Heart right ventricle (tissue), 16 donors: ENCODE results near the gene FNDC11. TPM values are rescaled to one million over a fixed set of nuclear protein-coding genes. Genes with fewer than 3 reads are reported as not detected.

Experiments
- ATAC-seq, 8 donors: fragments of 200-7000 bp; cut with Tn5 transposase; one replicate each; pipeline ENCODE4 v1.9.1; 2020; ENCODE audit warnings: mild to moderate bottlenecking in 8 of 8, moderate library complexity in 8 of 8, moderate number of reproducible peaks in 1 of 8
- DNase-seq, 2 donors: peaks; one replicate each; pipeline ENCODE4 v3.0.0-alpha.2; 2020
- H3K27ac ChIP-seq, 10 donors: fragments of 200-600 bp; sonication (generic) in 2 of 10; one replicate each; pipeline versions ENCODE4 v1.5.0 to v1.8.0; 2020 to 2022; ENCODE audit warnings: mild to moderate bottlenecking in 3 of 10
- H3K27me3 ChIP-seq, 7 donors: fragments of 200-600 bp; one replicate each; pipeline ENCODE4 v1.8.0; 2021 to 2022; ENCODE audit warnings: mild to moderate bottlenecking in 2 of 7
- H3K36me3 ChIP-seq, 9 donors: fragments of 200-600 bp; sonication (generic) in 1 of 9; one replicate each; pipeline versions ENCODE4 v1.5.0 to v1.8.0; 2020 to 2022; ENCODE audit warnings: mild to moderate bottlenecking in 2 of 9
- H3K4me1 ChIP-seq, 9 donors: fragments of 200-600 bp; sonication (generic) in 1 of 9; one replicate each; pipeline versions ENCODE4 v1.5.0 to v1.8.0; 2020 to 2022; ENCODE audit warnings: mild to moderate bottlenecking in 4 of 9
- H3K4me3 ChIP-seq, 10 donors: fragments of 200-600 bp; sonication (generic) in 2 of 10; one replicate each; pipeline versions ENCODE4 v1.5.0 to v1.8.0; 2020 to 2022; ENCODE audit warnings: mild to moderate bottlenecking in 7 of 10, moderate library complexity in 2 of 10
- H3K9me3 ChIP-seq, 11 donors: fragments of 200-600 bp in 10 of 11; sonication (generic) in 2 of 11; one replicate each; pipeline versions ENCODE4 v1.5.0 to v1.8.0; 2013 to 2022; ENCODE audit warnings: mild to moderate bottlenecking in 2 of 11, control low read depth in 1 of 11, moderate library complexity in 1 of 11
- WGBS, 2 donors: extraction: QIAGEN DNeasy Blood & Tissue Kit; methylation state at CpG; one replicate each; pipeline ENCODE4 v1.1.7; 2013; ENCODE audit warnings: inconsistent platforms in 1 of 2; 5-methylcytosine and 5-hydroxymethylcytosine counted together
- intact Hi-C, 10 donors: fragments of 100-400 bp; cut with DNase I; formaldehyde crosslinking; loops; one replicate each; pipeline versions ENCODE4 v1.11.1 to v1.14.2; 2022
- polyA plus RNA-seq, 2 donors: library from polyadenylated mRNA; stranded (reverse); fragments of 200-250 nt; gene quantifications; one replicate each; pipeline ENCODE4 v1.2.3, GENCODE V29; 2013
- total RNA-seq, 10 donors: library from RNA; stranded (reverse); fragmentation: NEBNext Ultra II Directional in 3 of 10; extraction: Animal tissue kit (Norgen Biotek cat#: 25700) in 3 of 10; gene quantifications; one replicate each; pipeline versions ENCODE4 v1.2.1 to v1.2.4, GENCODE V29; 2021 to 2023
- TF ChIP-seq, protein P1 (sequence below), 9 donors: fragments of 200-600 bp; sonication (generic) in 2 of 9; IDR thresholded peaks; one replicate each; pipeline versions ENCODE4 v1.5.0 to v1.8.0; 2021 to 2022; ENCODE audit warnings: antibody characterized with exemption in 9 of 9, mild to moderate bottlenecking in 5 of 9, moderate library complexity in 1 of 9
- donor health status: Arrhythmogenic right ventricular cardiomyopathy.
- donor health status: ischemic (EF 13 %, LVEDD 7.1; RV severe dilation, severe dysfunction).
- donor health status: healthy with polysubstance abuse.
- donor health status: DM: no; HTN: yes; CAD: no.
- donor health status: DM: no; HTN: no; CAD: no.
- donor health status: ischemic (EF 25% LVEDD 6.9; RV normal size, moderate dysfunction).
- donor health status: ischemic (EF 25% LVEDD 5.7; RV mildly dilated, moderate dysfunction).
- donor health status: healthy.
- donor health status: DM: yes; HTN: yes; CAD: no.
- donor health status: Ischemic cardiomyopathy.
- donor health status: ischemic (EF 35%, LVEDD 5.7; RV mildly dilated, moderate dysfunction).
- donor health status: nonischemic (EF 11% LVEDD 7.7; RV severe dilation, severe dysfunction).
- donor health status: DM: yes; HTN: yes; CAD: no.
- donor health status: PGD.
- donor health status: ischemic (EF 29% LVEDD 5.4; RV normal size, mild dysfunction).
- donor health status: nonischemic (EF 23%, LVEDD 6.1; RV moderate dilation, normal function).

FNDC11 gene
- total and polyA plus RNA-seq, 12 donors, result 0.09 to 0.29 (median 0.18) TPM; not detected in 6

DNA sequence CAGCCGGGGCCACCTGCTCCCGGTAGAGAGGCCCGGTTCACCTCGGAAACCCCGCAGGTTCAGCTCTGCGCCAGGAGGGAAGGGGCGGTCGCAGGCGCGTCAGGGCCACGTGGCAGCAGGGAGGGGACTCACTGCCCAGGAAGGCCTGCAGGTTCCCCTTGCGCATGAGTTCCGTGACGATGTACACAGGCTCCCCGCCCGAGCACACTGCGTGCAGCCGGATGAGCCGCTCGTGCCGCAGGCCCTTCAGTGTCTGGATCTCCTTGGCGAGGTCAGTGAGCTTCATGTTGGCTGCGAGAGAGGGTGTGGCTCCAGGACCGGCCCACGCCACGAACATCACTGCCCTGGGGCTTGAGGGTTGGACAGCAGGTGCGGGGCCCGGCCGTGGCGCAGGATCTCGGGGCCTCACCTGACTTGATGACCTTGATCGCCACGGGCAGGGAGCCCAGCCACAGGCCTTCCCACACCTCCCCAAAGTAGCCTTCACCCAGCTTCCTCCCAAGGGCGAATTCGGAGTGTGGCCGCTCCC is 11.9 kb upstream of the FNDC11 start:
- Histone ChIP-seq H3K27ac (no peak overlapping the region), H3K36me3 (no peaks in the 10 kb centered on the region), H3K27me3 (peaks cover 0 to 21% (median 5%) of the 10 kb centered on the region in 7 donors), H3K4me1 (peaks cover 0 to 19% (median 10%) of the 10 kb centered on the region in 9 donors), H3K4me3 (no peak overlapping the region), H3K9me3 (no peaks in the 10 kb centered on the region)
- 84 to 87% methylated on average over 36 of the region's 36 CpGs for WGBS, 2 donors
- intact Hi-C loops, result loop anchor here in 1 of 10 donors (10.0 kb wide), 1 partner anchor 343 kb away; no protein-coding TSS in a partner anchor
- DNase-seq, result no peak
- no peak for ATAC-seq
- TF ChIP-seq, protein P1, sequence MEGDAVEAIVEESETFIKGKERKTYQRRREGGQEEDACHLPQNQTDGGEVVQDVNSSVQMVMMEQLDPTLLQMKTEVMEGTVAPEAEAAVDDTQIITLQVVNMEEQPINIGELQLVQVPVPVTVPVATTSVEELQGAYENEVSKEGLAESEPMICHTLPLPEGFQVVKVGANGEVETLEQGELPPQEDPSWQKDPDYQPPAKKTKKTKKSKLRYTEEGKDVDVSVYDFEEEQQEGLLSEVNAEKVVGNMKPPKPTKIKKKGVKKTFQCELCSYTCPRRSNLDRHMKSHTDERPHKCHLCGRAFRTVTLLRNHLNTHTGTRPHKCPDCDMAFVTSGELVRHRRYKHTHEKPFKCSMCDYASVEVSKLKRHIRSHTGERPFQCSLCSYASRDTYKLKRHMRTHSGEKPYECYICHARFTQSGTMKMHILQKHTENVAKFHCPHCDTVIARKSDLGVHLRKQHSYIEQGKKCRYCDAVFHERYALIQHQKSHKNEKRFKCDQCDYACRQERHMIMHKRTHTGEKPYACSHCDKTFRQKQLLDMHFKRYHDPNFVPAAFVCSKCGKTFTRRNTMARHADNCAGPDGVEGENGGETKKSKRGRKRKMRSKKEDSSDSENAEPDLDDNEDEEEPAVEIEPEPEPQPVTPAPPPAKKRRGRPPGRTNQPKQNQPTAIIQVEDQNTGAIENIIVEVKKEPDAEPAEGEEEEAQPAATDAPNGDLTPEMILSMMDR (IDR thresholded peaks at IDR 0.05), result no peak

DNA sequence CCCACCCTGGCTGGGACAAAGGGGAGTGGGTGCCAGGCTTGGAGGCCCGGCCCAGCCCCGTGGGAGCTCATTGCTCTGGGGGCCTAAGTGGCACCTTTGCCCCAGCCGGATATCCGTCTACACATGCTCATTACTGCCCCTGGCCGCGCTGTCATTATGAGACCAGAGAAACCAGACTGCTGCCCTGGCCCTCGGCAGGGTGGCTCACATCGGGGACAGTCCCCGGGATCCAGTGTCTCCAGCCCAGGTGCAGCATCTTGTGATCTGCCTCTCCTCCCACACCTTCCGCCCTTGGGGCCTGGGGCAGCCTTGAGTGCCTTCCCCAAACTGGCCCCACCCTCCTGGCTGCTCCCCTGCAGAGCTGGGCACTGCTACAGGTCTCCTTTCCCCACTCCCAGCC is 11.3 kb upstream of the FNDC11 start:
- TF ChIP-seq, protein P1 (IDR thresholded peaks at IDR 0.05), result no peak
- DNase-seq, result no peak
- ATAC-seq, result no peak
- 83 to 87% methylated on average over 10 of the region's 10 CpGs for WGBS, 2 donors
- Histone ChIP-seq H3K36me3 (no peaks in the 10 kb centered on the region), H3K4me1 (peaks cover 0 to 13% (median 8%) of the 10 kb centered on the region in 9 donors), H3K27ac (no peak overlapping the region), H3K4me3 (no peak overlapping the region), H3K9me3 (no peaks in the 10 kb centered on the region), H3K27me3 (peaks cover 0 to 27% (median 11%) of the 10 kb centered on the region in 7 donors)
- intact Hi-C loops, result loop anchor here in 1 of 10 donors (10.0 kb wide), 1 partner anchor 342 kb away; no protein-coding TSS in a partner anchor

DNA sequence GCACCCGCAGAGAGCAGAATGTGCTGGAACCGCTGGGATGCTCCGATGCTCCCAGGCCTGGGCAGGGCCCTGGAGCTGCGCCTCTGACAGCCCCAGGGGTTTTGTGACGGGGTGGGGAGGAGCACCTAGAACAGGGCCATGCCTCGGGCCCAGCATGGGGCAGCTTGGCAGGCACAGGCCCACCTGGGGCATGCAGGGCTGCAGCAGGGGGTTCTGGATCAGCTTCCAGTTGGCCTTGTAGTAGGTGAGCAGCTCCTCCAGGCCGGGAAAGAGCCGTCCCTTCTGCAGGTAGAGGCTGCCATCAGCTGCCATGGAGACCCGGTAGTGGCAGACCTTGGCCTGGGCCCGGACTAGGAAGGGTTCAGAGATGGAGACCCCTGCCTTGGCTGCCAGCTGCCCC is 10.8 kb upstream of the FNDC11 start:
- Histone ChIP-seq H3K36me3 (no peaks in the 10 kb centered on the region), H3K27ac (no peak overlapping the region), H3K4me1 (peaks cover 0 to 8% (median 5%) of the 10 kb centered on the region in 9 donors), H3K27me3 (peaks cover 0 to 31% (median 15%) of the 10 kb centered on the region in 7 donors), H3K9me3 (no peaks in the 10 kb centered on the region), H3K4me3 (no peak overlapping the region)
- TF ChIP-seq, protein P1 (IDR thresholded peaks at IDR 0.05), result no peak
- intact Hi-C loops, result loop anchor here in 1 of 10 donors (10.0 kb wide), 1 partner anchor 342 kb away; no protein-coding TSS in a partner anchor
- ATAC-seq (no peak), DNase-seq (no peak)
- 89 to 95% methylated on average over 10 of the region's 10 CpGs for whole genome bisulfite sequencing, 2 donors

DNA sequence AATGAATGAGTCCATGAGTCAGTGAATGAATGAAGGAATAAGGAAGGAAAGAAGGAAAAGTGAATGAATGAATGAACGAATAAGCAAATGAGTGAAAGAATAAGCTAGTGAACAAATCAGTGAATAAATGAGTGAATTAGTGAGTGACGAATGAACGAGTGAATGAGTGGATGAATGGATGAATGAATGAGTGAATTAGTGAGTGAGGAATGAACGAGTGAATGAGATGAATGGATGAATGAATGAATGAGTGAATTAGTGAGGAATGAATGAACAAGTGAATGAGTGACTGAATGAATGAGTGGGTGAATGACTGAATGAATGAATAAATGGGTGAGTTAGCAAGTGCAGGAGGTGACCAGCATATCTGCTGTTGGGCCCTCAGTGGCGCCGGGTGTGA is 10.2 kb upstream of the FNDC11 start:
- no peak overlapping the region for H3K4me3 ChIP-seq
- H3K36me3 ChIP-seq, result no peaks in the 10 kb centered on the region
- ATAC-seq, result no peak
- no peak for DNase-seq
- H3K9me3 ChIP-seq, result no peaks in the 10 kb centered on the region
- TF ChIP-seq, protein P1 (IDR thresholded peaks at IDR 0.05), result no peak
- peaks cover 0 to 37% (median 19%) of the 10 kb centered on the region in 7 donors for H3K27me3 ChIP-seq
- peaks cover 0 to 2% (median 0%) of the 10 kb centered on the region in 9 donors for H3K4me1 ChIP-seq
- intact Hi-C loops, result loop anchor here in 1 of 10 donors (10.0 kb wide), 1 partner anchor 341 kb away; no protein-coding TSS in a partner anchor
- WGBS, 2 donors, result 90% methylated on average over 6 of the region's 6 CpGs
- H3K27ac ChIP-seq, result no peak overlapping the region
